Loucy (cell line): Measurements from ENCODE around the gene CUL1.

Experiments
- CTCF ChIP-seq: fragments of 200-600 bp; sonication (generic); conservative IDR thresholded peaks from 2 replicates; pipeline ENCODE4 v1.5.1; 2014; ENCODE audit warnings: mild to moderate bottlenecking, antibody characterized with exemption, low read length
- EZH2phosphoT487 ChIP-seq: fragments of 200-600 bp; IDR thresholded peaks from 2 replicates; pipeline ENCODE4 v1.6.1; 2018; ENCODE audit warnings: antibody characterized with exemption, mild to moderate bottlenecking, moderate library complexity, borderline replicate concordance

- TF ChIP-seq CTCF = no peak
- no peak for TF ChIP-seq EZH2phosphoT487
Measured at GRCh38 chr7:148754912-148755311, 56.2 kb downstream of the CUL1 start.
